ENCODE results near the gene IMPACT.

- TF ChIP-seq, protein P1, sequence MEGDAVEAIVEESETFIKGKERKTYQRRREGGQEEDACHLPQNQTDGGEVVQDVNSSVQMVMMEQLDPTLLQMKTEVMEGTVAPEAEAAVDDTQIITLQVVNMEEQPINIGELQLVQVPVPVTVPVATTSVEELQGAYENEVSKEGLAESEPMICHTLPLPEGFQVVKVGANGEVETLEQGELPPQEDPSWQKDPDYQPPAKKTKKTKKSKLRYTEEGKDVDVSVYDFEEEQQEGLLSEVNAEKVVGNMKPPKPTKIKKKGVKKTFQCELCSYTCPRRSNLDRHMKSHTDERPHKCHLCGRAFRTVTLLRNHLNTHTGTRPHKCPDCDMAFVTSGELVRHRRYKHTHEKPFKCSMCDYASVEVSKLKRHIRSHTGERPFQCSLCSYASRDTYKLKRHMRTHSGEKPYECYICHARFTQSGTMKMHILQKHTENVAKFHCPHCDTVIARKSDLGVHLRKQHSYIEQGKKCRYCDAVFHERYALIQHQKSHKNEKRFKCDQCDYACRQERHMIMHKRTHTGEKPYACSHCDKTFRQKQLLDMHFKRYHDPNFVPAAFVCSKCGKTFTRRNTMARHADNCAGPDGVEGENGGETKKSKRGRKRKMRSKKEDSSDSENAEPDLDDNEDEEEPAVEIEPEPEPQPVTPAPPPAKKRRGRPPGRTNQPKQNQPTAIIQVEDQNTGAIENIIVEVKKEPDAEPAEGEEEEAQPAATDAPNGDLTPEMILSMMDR (conservative IDR thresholded peaks at IDR 0.05): no peak
- TF ChIP-seq EZH2 (IDR thresholded peaks at IDR 0.05; ENCODE audit: low read depth): no peak
Observed at GRCh38 chr18:24472591-24472990, 46.1 kb downstream of the IMPACT start.
